Measurements from ENCODE around the gene NTN3.

NTN3 gene

GRCh38 chr16:2466667-2467527 lies 4.2 kb upstream of the NTN3 start:
- DNase-seq (ENCODE audit: low spot score) = no peak

- DNase-seq (ENCODE audit: low spot score) = peak; percentile 80
These were observed 3.4 kb upstream of the NTN3 start for GRCh38 chr16:2467528-2468232.

- no peak for DNase-seq (ENCODE audit: low spot score)
These were observed 2.8 kb upstream of the NTN3 start for GRCh38 chr16:2468233-2468724.

DNA sequence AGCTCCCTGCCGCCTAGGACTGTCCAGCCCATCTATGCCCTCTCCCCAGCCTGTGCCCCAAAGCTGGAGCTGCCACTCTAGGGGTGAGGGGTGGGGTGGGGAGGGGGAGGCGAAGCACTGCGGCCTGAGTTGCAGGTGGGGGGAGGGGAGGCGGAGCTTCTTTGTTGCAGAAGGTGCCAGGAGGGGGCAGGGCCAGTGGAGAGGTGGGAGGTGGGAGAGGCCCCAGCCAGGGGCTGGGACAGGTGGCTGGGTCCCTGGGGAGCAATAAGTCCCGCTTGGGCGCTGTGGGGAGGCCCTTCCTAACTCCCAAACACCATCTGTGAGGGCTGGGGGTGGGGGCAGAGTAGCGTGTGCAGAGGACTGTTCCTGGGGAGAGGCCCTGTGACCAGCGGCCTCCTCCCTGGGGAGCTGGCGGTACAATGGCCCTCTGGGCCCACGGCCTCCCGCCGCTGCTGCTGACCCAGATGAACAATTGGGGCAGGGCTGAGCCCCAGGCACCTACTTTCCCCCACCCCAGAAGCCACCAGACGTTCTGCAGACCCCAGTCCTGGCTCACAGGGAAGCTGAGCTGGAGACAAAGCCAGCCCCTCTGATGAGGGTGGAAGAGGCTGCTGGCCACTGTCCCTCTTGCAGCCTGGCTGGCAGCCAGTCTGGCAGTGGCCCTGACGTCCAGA lies 2.2 kb upstream of the NTN3 start:
- peak; percentile 89 for DNase-seq (ENCODE audit: low spot score)

- DNase-seq (ENCODE audit: low spot score) = no peak
These were observed 1.5 kb upstream of the NTN3 start for GRCh38 chr16:2469399-2470233.

GRCh38 chr16:2470234-2470601 lies 879 bp upstream of the NTN3 start:
- DNase-seq (ENCODE audit: low spot score) = no peak

DNA sequence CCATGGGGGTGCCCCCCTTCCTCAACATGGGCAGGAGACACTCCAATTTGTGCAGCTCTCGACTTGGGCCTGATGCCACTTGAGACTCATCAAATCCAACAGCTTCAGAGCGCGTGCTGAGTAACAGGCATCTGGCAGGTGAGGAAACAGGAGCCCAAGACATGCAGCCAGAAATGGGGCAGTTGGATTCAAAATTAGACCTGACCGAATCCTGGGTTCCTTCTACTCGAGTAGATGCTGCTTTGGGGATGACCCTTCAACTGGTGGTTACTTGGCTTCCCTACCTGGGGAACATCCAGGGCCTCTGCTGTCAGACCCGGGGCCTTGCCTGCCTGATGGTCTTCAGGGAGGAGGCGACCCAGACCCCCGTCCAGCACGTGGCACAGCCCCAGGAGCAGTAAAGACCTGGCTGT lies 488 bp upstream of the NTN3 start:
- no peak for DNase-seq (ENCODE audit: low spot score)

DNA sequence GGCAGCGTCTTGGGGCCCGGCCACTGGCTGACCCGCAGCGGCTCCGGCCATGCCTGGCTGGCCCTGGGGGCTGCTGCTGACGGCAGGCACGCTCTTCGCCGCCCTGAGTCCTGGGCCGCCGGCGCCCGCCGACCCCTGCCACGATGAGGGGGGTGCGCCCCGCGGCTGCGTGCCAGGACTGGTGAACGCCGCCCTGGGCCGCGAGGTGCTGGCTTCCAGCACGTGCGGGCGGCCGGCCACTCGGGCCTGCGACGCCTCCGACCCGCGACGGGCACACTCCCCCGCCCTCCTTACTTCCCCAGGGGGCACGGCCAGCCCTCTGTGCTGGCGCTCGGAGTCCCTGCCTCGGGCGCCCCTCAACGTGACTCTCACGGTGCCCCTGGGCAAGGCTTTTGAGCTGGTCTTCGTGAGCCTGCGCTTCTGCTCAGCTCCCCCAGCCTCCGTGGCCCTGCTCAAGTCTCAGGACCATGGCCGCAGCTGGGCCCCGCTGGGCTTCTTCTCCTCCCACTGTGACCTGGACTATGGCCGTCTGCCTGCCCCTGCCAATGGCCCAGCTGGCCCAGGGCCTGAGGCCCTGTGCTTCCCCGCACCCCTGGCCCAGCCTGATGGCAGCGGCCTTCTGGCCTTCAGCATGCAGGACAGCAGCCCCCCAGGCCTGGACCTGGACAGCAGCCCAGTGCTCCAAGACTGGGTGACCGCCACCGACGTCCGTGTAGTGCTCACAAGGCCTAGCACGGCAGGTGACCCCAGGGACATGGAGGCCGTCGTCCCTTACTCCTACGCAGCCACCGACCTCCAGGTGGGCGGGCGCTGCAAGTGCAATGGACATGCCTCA lies 773 bp downstream of the NTN3 start:
- DNase-seq (ENCODE audit: low spot score) = no peak

DNA sequence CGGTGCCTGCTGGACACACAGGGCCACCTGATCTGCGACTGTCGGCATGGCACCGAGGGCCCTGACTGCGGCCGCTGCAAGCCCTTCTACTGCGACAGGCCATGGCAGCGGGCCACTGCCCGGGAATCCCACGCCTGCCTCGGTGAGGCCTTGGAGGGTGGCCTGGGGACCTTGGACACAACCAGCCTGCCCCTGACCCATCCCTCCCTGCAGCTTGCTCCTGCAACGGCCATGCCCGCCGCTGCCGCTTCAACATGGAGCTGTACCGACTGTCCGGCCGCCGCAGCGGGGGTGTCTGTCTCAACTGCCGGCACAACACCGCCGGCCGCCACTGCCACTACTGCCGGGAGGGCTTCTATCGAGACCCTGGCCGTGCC lies 1.4 kb downstream of the NTN3 start:
- no peak for DNase-seq (ENCODE audit: low spot score)

GRCh38 chr16:2472885-2473445 lies 1.9 kb downstream of the NTN3 start:
- DNase-seq (ENCODE audit: low spot score) = no peak

- peak; percentile 64 for DNase-seq (ENCODE audit: low spot score)
These were observed 2.4 kb downstream of the NTN3 start for GRCh38 chr16:2473446-2473926.

- DNase-seq (ENCODE audit: low spot score) = peak; percentile 61
These were observed 3.1 kb downstream of the NTN3 start for GRCh38 chr16:2473999-2474876.

- DNase-seq (ENCODE audit: low spot score) = peak; percentile 96
These were observed 3.8 kb downstream of the NTN3 start, which contains the start of gene TBC1D24 for GRCh38 chr16:2474877-2475412. Gene TBC1D24 (plus strand): TSS chr16:2475127. CDS start chr16:2496149, 21,022 bp downstream.

DNA sequence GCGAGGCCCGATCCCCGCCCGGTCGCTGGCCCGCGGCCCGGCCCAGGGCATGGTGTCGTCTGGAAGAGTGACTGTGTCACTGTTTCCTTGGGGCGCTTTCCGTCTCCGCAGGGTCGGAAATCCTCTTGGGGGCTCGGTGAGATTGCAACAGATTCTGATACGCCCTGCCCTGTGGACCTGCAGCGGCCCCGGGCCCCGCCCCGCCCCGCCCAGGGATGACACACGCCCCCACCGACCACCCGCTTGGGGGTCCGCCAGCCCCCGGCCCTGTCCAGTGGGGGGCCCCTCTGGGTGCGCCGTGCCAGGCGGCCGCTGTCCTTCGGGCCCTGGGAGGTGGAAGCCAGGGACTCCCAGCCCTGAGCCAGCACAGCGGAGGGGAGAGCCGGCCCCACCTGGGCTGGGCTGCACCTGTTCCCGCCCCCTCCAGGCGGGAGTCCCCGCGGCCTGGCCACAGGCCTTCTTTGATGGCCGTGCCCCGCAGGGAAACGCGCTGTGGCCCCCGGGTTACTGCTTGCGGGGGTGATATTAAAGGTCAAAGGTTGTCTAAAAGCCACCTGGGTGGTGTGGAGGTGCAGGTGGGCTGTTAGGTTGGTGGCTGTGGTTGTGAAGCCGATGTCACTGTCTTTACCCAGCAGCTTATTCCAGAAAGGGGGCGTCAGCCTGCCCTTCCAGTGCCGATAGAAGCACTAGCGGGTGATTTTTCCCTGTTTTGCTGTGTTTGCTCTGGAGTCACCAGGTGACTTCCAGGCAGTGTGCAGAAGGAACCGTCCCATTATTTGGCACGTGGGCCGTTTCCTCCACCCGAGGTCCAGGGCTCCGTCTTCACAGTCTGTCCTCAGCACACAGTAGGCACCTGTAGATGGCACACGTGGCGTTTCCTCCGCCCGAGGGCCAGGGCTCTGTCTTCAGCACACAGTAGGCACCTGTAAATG lies 4.6 kb downstream of the NTN3 start:
- DNase-seq (ENCODE audit: low spot score) = peak; percentile 64

DNA sequence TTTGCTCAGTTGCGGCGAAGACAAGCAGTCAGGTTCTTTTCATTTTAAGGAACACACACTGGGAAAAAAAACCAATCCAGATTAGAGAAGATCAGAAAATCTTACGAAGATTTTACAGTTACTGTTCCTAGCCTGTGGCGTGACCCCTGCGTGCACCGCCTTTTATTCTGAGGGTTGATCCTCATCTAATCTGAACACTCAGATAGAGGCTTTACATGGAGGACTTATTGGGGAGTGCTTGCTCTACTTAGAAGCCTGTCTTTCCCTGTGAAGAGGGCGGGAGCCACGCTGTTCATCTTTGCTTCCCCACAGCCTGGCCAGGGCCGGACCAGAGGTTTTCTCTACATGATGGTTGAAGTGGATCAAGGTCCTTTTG lies 5.2 kb downstream of the NTN3 start:
- DNase-seq (ENCODE audit: low spot score) = no peak

DNA sequence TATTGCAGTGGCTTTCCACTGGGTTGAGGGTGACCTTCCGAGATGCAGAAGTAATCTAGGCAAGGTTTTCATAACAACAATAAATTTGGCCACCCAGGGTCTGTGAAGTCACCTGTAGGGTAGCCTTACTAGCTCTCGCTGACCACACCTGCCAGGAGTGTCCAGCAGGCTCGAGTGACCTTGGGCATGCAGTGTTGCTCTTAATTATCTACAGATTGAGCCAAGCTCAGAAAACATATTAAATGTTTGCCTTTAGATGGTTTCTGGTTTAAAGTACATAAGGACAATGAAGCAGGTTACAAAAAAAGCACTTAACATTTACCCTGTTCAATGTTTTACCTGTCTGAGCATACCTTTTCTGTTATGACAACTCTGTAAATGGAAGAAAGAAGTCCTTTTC lies 5.6 kb downstream of the NTN3 start:
- no peak for DNase-seq (ENCODE audit: low spot score)

- DNase-seq (ENCODE audit: low spot score) = no peak
These were observed 6.2 kb downstream of the NTN3 start for GRCh38 chr16:2477327-2477726.

GRCh38 chr16:2478279-2478678 lies 7.2 kb downstream of the NTN3 start:
- DNase-seq (ENCODE audit: low spot score) = no peak
